Measurements from ENCODE around the gene C4orf51. TPM values are rescaled to one million over a fixed set of nuclear protein-coding genes. Genes with fewer than 3 reads are reported as not detected.

The C4orf51 gene
- polyA plus RNA-seq, 1 donor, result not detected

DNA sequence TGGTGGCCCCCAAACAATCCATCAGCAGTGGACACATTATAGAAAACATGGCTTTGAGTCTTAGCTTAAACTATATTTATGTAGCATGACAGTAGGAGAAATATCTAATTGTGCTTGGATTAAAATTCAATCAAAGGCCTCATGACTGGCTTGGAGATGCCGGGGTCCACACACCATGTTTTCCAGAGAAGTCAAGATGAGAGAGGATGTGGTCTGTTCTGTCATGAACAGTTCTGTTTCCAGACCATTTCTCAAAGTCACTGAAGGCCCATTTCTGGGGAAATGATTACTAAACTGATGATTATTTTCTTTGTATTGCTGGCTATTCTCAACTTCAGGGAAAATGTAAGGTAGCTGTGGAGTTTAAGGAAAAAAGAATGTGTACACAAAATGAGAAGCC, 76.3 kb downstream of the C4orf51 start:
- no peak for DNase-seq (ENCODE audit: low read depth)

- no peak for DNase-seq (ENCODE audit: low read depth)
Observed at GRCh38 chr4:145757188-145757587, 77.2 kb downstream of the C4orf51 start.

- DNase-seq (ENCODE audit: low read depth), result no peak
Observed at GRCh38 chr4:145760176-145760575, 80.2 kb downstream of the C4orf51 start.

- no peak for DNase-seq (ENCODE audit: low read depth)
Observed at GRCh38 chr4:145760961-145761929, 81.3 kb downstream of the C4orf51 start.

DNA sequence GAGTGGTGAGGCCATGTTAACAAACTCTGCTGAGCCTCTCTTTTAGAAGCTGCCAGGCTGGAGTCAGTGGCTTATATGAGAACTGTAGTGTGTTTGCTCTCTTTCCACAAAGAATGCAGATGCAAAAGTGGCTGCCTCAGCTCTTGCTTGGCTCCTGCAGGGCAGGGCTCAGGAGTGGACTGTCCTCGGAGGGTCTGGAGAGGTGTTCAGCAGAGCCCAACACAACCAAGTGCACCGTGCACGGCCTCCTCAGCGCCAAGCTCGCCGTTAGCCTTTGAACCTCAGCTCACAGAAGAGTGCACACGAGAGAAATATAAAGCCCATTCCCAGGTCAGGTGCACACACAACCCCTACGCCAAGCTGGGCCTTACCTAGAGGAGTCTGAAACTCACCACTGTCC, 82.8 kb downstream of the C4orf51 start:
- DNase-seq (ENCODE audit: low read depth), result no peak

DNA sequence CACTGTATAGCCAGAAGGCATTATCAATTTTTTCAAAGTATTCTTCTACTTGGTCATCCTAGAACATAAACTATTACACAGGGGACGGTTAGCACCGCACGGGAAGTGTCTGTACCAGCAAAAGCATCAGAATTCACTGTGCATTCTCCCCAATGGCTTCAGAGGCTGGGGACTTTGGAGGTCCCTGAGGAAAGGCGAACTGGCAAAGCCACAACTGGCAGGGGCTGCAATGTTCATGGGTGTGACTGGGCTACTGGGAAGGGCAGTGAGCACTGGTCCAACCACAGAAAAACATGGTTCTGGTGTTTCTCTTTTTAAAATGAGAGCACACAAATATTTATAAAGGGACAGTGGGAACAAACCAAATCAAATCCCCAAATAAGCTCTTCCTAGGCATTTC, 83.5 kb downstream of the C4orf51 start:
- DNase-seq (ENCODE audit: low read depth), result no peak

DNA sequence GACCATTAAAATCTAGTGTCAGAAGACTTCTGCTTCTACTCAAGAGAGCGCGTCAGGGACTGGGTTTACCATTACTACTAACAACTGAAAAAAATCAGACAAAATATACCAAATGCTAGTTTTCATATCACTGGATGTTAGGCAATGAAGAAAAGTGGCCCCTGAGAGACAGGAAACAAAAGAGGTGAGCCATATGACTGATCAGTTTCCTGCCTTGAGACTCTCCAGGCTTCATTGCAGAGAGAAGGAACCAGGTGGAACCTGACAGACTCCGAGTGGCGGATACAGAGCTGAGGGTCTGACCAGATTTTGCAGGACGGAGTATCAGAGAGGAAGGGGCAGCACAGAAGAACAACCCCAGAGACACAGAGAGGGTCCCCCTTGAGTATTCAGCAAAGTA, 86.3 kb downstream of the C4orf51 start:
- no peak for DNase-seq (ENCODE audit: low read depth)

GRCh38 chr4:145769450-145770037, 89.6 kb downstream of the C4orf51 start:
- no peak for DNase-seq (ENCODE audit: low read depth)

DNA sequence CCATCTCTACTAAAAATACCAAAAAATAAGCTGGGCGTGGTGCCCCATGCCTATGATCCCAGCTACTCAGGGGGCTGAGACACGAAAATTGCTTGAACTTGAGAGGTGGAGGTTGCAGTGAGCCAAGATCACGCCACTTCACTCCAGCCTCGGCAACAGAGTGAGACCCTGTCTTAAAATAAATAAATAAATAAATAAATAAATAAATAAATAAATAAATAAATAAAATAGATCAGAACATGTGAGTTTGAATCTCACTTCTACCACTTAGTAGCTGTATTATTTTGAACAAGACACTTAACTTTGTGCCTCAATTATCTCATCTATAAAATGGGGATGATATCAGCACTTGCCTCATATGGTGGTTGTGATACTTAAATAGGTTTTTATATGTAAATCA, 90.2 kb downstream of the C4orf51 start:
- DNase-seq (ENCODE audit: low read depth), result no peak

- no peak for DNase-seq (ENCODE audit: low read depth)
Observed at GRCh38 chr4:145772347-145772746, 92.4 kb downstream of the C4orf51 start.

GRCh38 chr4:145773581-145774234, 93.8 kb downstream of the C4orf51 start:
- no peak for DNase-seq (ENCODE audit: low read depth)

- no peak for DNase-seq (ENCODE audit: low read depth)
Observed at GRCh38 chr4:145774473-145774872, 94.5 kb downstream of the C4orf51 start.

- no peak for DNase-seq (ENCODE audit: low read depth)
Observed at GRCh38 chr4:145775406-145775805, 95.5 kb downstream of the C4orf51 start.

- no peak for DNase-seq (ENCODE audit: low read depth)
Observed at GRCh38 chr4:145776208-145776607, 96.3 kb downstream of the C4orf51 start.

DNA sequence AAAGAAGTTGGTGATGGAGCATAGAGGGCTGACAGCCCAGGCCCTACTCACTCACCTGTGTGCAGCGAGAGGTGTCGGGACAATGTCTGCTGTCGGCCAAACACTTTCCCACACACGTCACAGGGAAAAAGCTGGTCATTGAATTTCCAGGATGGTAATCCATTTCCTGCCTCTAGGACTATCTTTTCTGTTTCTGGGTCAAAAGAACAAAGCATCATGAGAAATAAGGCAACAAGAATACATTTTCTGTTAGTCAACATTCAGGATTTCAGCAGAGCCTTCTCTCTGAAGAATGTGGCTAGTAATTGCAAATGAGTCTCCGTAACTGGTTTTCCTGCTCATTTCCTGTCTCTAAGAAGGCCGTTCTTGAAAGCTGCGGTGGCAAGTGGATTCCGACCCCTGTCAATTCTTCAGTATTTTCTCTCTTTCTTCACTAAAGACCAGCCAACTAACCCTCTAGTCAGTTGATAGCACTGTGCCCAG, 99.4 kb downstream of the C4orf51 start:
- no peak for DNase-seq (ENCODE audit: low read depth)

DNA sequence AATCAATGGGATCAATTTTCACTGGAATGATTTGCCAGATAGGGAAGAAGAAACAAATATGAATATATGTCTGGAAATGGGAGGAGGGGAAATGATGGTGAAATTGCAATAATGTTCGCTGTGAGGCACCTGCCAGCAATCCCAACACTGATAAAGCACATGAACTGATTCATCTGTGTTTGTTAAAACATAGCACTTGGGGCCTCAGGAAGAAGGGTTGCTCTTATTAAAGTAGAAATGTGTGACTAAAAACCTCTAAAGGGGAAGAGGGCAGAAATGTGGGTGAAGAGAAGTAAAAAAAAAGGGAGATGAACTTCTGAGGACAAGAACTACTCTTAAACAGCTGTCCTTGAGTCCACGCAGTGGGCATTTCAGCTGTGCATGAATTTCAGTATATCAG, 101.4 kb downstream of the C4orf51 start:
- DNase-seq (ENCODE audit: low read depth), result no peak

Other genes with a start within 250 kb of the C4orf51 start
- 60.0 TPM for gene SMAD1, start 198.3 kb upstream of the C4orf51 start, polyA plus RNA-seq (ENCODE audit: insufficient read length)
- gene MMAA, start 60.8 kb upstream of the C4orf51 start, polyA plus RNA-seq (ENCODE audit: insufficient read length), result 6.0 TPM

Data from forelimb muscle (tissue), 1 donor.